Measurements from ENCODE around the gene GNG7.

GRCh38 chr19:2676823-2677222 lies 25.7 kb downstream of the GNG7 start:
- no peak for TF ChIP-seq EZH2 (IDR thresholded peaks at IDR 0.05; ENCODE audit: insufficient read depth, poor library complexity, severe bottlenecking)
- no peak for TF ChIP-seq EZH2phosphoT487 (IDR thresholded peaks at IDR 0.05; ENCODE audit: insufficient read depth, low read depth)
